Spleen (tissue), 11 donors: Measurements from ENCODE around the gene TDRD9. TPM values are rescaled to one million over a fixed set of nuclear protein-coding genes. Genes with fewer than 3 reads are reported as not detected.

Experiments used
- DNase-seq: peaks from one replicate; pipeline ENCODE4 v3.0.0-alpha.2; 2020
- H3K27ac ChIP-seq, 8 donors: fragments of 200-600 bp; sonication (generic) in 7 of 8; 1 replicate in 4 of 8; 2 replicates in 4 of 8; pipeline versions ENCODE4 v1.5.0 to v1.8.0; 2016 to 2021; ENCODE audit warnings: inconsistent platforms in 4 of 8, mild to moderate bottlenecking in 4 of 8, moderate library complexity in 1 of 8
- H3K27me3 ChIP-seq, 7 donors: fragments of 200-600 bp; sonication (generic) in 6 of 7; replicated peaks in 1 of 7; 1 replicate in 4 of 7; 2 replicates in 3 of 7; pipeline versions ENCODE4 v1.5.0 to v1.8.0; 2016 to 2021; ENCODE audit warnings: inconsistent platforms in 3 of 7, mild to moderate bottlenecking in 1 of 7
- H3K36me3 ChIP-seq, 6 donors: fragments of 200-600 bp; sonication (generic) in 5 of 6; 1 replicate in 4 of 6; 2 replicates in 2 of 6; pipeline versions ENCODE4 v1.5.0 to v1.8.0; 2016 to 2021; ENCODE audit warnings: inconsistent platforms in 2 of 6
- H3K4me1 ChIP-seq, 6 donors: fragments of 200-600 bp; sonication (generic) in 5 of 6; 1 replicate in 3 of 6; 2 replicates in 3 of 6; pipeline versions ENCODE4 v1.5.0 to v1.8.0; 2016 to 2021; ENCODE audit warnings: inconsistent platforms in 3 of 6
- H3K4me3 ChIP-seq, 8 donors: fragments of 200-600 bp; sonication (generic) in 7 of 8; 1 replicate in 4 of 8; 2 replicates in 4 of 8; pipeline versions ENCODE4 v1.5.0 to v1.8.0; 2016 to 2021; ENCODE audit warnings: inconsistent platforms in 4 of 8, mild to moderate bottlenecking in 4 of 8, moderate library complexity in 2 of 8
- H3K9me3 ChIP-seq, 8 donors: fragments of 200-600 bp; sonication (generic) in 7 of 8; 1 replicate in 4 of 8; 2 replicates in 4 of 8; pipeline versions ENCODE4 v1.5.0 to v1.8.0; 2016 to 2021; ENCODE audit warnings: inconsistent platforms in 4 of 8
- POLR2A ChIP-seq, 3 donors: fragments of 450-650 bp; IDR thresholded peaks; one replicate each; pipeline ENCODE4 v1.5.1; 2017; ENCODE audit warnings: antibody characterized with exemption in 3 of 3, mild to moderate bottlenecking in 1 of 3
- POLR2AphosphoS5 ChIP-seq, 3 donors: sonication (generic); formaldehyde crosslinking; IDR thresholded peaks; one replicate each; pipeline ENCODE4 v1.5.1; 2017; ENCODE audit warnings: antibody characterized with exemption in 3 of 3
- WGBS, 5 donors: extraction: QIAGEN DNeasy Blood & Tissue Kit in 3 of 5; methylation state at CpG; one replicate each; pipeline versions ENCODE4 v1.1.5 to v1.1.7; 2013 to 2018; 5-methylcytosine and 5-hydroxymethylcytosine counted together
- intact Hi-C: fragments of 100-400 bp; cut with DNase I; formaldehyde crosslinking; loops from one replicate; pipeline ENCODE4 v1.15.0; 2023; ENCODE audit warnings: low total_unique reads
- polyA plus RNA-seq, 3 donors: library from polyadenylated mRNA; stranded (reverse); fragments of 200-250 nt; gene quantifications; one replicate each; pipeline ENCODE4 v1.2.1, GENCODE V29; 2013
- total RNA-seq, 7 donors: library from RNA; depleted of rRNA in 3 of 7; stranded (reverse); fragments of >200 nt in 3 of 7; fragmentation: NEBNext Ultra II Directional in 4 of 7; extraction: Animal tissue kit (Norgen Biotek cat#: 25700) in 4 of 7; gene quantifications; one replicate each; pipeline versions ENCODE4 v1.1.0 to v1.2.1, GENCODE V29; 2016 to 2021
- TF ChIP-seq, protein P1 (sequence below), 11 experiments: fragments of 200-600 bp in 7 of 11; fragments of 450-650 bp in 4 of 11; sonication (generic) in 4 of 11; IDR thresholded peaks in 8 of 11; conservative IDR thresholded peaks in 3 of 11; 1 replicate in 7 of 11; 2 replicates in 4 of 11; pipeline versions ENCODE4 v1.4.0 to v1.8.0; 2016 to 2021; ENCODE audit warnings: antibody characterized with exemption in 11 of 11, inconsistent platforms in 4 of 11, mild to moderate bottlenecking in 1 of 11
- donor health status: healthy with polysubstance abuse.
- donor health status: DM: no; HTN: no; CAD: no; lungs with moderate emphysema.
- donor health status: DM: no; HTN: no; CAD: no.
- donor health status: Bipolar disorder and iron deficiency.
- donor health status: healthy.
- donor health status: DM: no; HTN: no; CAD: no.
- donor health status: DM: yes; HTN: yes; CAD: no.

Gene TDRD9
- total and polyA plus RNA-seq, 10 donors, result 0.70 to 18.7 (median 8.0) TPM

DNA sequence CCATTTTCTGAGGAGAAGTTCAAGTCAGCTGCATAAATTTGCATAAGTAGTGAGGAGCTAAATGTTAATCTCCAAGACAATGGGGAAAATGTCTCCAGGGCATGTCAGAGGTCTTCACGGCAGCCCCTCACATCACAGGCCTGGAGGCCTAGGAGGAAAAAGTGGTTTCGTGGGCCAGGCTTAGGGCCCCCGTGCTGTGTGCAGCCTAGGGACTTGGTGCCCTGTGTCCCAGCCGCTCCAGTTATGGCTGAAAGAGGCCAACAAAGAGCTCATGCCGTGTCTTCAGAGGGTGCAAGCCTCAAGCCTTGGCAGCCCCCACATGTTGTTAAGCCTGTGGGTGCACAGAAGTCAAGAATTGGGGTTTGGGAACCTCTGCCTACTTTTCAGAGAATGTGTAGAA is 55.9 kb downstream of the TDRD9 start:
- no peaks in the 10 kb centered on the region for H3K36me3 ChIP-seq
- no peak for TF ChIP-seq POLR2AphosphoS5 (IDR thresholded peaks at IDR 0.05)
- no peak for TF ChIP-seq POLR2A (IDR thresholded peaks at IDR 0.05)
- TF ChIP-seq, protein P1, sequence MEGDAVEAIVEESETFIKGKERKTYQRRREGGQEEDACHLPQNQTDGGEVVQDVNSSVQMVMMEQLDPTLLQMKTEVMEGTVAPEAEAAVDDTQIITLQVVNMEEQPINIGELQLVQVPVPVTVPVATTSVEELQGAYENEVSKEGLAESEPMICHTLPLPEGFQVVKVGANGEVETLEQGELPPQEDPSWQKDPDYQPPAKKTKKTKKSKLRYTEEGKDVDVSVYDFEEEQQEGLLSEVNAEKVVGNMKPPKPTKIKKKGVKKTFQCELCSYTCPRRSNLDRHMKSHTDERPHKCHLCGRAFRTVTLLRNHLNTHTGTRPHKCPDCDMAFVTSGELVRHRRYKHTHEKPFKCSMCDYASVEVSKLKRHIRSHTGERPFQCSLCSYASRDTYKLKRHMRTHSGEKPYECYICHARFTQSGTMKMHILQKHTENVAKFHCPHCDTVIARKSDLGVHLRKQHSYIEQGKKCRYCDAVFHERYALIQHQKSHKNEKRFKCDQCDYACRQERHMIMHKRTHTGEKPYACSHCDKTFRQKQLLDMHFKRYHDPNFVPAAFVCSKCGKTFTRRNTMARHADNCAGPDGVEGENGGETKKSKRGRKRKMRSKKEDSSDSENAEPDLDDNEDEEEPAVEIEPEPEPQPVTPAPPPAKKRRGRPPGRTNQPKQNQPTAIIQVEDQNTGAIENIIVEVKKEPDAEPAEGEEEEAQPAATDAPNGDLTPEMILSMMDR (IDR thresholded peaks at IDR 0.05 in 8 of 11, conservative IDR thresholded peaks at IDR 0.05 in 3 of 11), result no peak
- intact Hi-C loops, result no loop called here
- H3K27ac ChIP-seq, result no peak overlapping the region
- 78 to 90% (median 87%) methylated on average over 5 of the region's 5 CpGs for WGBS, 5 donors
- H3K4me3 ChIP-seq, result no peak overlapping the region
- peaks cover 0 to 24% (median 8%) of the 10 kb centered on the region in 8 donors for H3K9me3 ChIP-seq
- no peaks in the 10 kb centered on the region for H3K4me1 ChIP-seq
- peaks cover 0 to 1% (median 0%) of the 10 kb centered on the region in 7 donors for H3K27me3 ChIP-seq
- no peak for DNase-seq

DNA sequence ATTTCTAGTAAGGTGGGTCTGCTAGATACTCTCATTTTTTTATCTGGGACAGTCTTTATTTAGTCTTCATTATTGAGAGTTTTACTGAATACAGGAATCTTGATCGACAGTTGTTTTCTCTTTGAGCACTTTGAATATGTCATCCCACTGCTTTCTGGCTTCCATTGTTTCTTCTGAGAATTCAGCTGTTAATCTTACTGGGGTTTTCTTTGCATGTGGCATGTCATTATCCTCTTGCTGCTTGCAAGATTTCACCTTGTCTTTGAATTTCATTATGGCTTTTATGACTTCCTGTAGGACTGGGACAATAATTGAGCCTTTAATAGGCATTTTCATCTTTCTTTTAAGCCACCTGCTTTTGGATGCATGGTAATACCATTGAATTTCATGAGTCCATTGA is 60.8 kb downstream of the TDRD9 start:
- intact Hi-C loops, result no loop called here
- Histone ChIP-seq H3K9me3 (peaks cover 0 to 31% (median 14%) of the 10 kb centered on the region in 8 donors), H3K4me3 (no peak overlapping the region), H3K4me1 (no peaks in the 10 kb centered on the region), H3K27ac (no peak overlapping the region), H3K36me3 (peaks cover 0 to 9% (median 0%) of the 10 kb centered on the region in 6 donors), H3K27me3 (peaks cover 0 to 16% (median 0%) of the 10 kb centered on the region in 7 donors)
- TF ChIP-seq POLR2A (IDR thresholded peaks at IDR 0.05) (no peak), POLR2AphosphoS5 (IDR thresholded peaks at IDR 0.05) (no peak)
- no peak for DNase-seq
- WGBS, 5 donors, result 89 to 100% (median 97%) methylated on average over 1 of the region's 1 CpG

DNA sequence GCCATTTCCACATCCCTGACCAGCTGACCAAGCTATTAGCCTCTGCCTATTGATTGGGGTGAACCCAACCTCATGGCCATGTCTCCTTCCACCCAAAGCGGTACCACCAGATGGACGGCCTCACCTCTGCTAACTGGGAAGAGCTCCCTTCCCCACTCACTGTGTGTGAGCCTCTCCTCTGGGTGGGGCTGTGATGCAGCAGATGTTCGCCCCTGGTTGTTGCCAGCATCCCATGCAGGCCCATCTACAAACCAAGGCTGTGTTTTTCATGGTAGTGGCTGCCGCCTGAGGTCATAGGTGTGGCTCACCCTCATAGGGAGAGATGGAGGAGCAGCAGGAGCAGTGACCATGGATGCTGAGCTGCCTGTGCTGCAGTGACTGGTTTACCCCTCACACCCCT is 61.7 kb downstream of the TDRD9 start:
- intact Hi-C loops, result no loop called here
- H3K27ac ChIP-seq, result no peak overlapping the region
- H3K4me3 ChIP-seq, result no peak overlapping the region
- TF ChIP-seq, protein P1 (IDR thresholded peaks at IDR 0.05 in 8 of 11, conservative IDR thresholded peaks at IDR 0.05 in 3 of 11), result no peak
- no peak for TF ChIP-seq POLR2AphosphoS5 (IDR thresholded peaks at IDR 0.05)
- no peak for TF ChIP-seq POLR2A (IDR thresholded peaks at IDR 0.05)
- H3K36me3 ChIP-seq, result peaks cover 0 to 9% (median 0%) of the 10 kb centered on the region in 6 donors
- no peaks in the 10 kb centered on the region for H3K4me1 ChIP-seq
- DNase-seq, result no peak
- peaks cover 0 to 22% (median 14%) of the 10 kb centered on the region in 8 donors for H3K9me3 ChIP-seq
- H3K27me3 ChIP-seq, result peaks cover 0 to 21% (median 0%) of the 10 kb centered on the region in 7 donors
- 91 to 96% (median 94%) methylated on average over 4 of the region's 4 CpGs for whole genome bisulfite sequencing, 5 donors

DNA sequence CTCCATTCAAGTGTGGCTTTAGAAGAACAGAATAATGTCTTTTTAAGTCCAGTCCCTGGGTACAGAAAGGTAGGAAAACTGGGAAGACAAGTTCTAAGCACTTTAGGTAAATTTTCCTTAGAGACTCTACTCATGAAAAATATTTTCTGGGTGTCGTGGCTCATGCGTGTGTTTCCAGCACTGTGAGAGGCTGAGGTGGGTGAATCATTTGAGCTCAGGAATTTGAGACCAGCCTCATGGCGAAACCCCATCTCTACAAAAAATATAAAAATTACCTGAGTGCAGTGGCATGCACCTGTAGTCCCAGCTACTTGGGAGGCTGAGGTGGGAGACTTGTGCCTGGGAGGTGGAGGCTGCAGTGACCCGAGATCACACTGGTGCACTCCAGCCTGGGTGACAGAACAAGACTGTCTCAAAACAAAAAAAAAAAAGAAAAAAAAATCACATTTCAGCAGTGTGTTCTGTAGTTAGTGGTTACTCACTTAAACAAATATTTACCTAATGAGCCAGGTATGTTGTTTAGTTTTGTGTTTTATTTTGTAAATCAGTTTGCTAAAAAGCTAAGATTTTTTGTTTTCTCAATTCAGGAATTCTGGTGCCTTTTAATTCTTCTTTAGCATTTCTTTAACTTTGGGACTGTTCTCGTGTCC is 66.4 kb downstream of the TDRD9 start:
- peaks cover 0 to 14% (median 0%) of the 10 kb centered on the region in 6 donors for H3K36me3 ChIP-seq
- WGBS, 5 donors, result 77 to 92% (median 86%) methylated on average over 5 of the region's 5 CpGs
- TF ChIP-seq POLR2A (IDR thresholded peaks at IDR 0.05) (no peak), POLR2AphosphoS5 (IDR thresholded peaks at IDR 0.05) (no peak)
- TF ChIP-seq, protein P1 (IDR thresholded peaks at IDR 0.05 in 8 of 11, conservative IDR thresholded peaks at IDR 0.05 in 3 of 11), result no peak
- H3K27ac ChIP-seq, result no peak overlapping the region
- H3K4me1 ChIP-seq, result no peaks in the 10 kb centered on the region
- no peak for DNase-seq
- H3K27me3 ChIP-seq, result peaks cover 0 to 35% (median 0%) of the 10 kb centered on the region in 7 donors
- no peak overlapping the region for H3K4me3 ChIP-seq
- H3K9me3 ChIP-seq, result peaks cover 0 to 2% (median under 1%) of the 10 kb centered on the region in 8 donors
- intact Hi-C loops, result no loop called here
